Tibial artery (tissue), 4 donors: Measurements from ENCODE around the gene HORMAD2.

ENCODE experiments used
- DNase-seq, 2 donors: peaks; one replicate each; pipeline ENCODE4 v3.0.0-alpha.2; 2019
- H3K27ac ChIP-seq, 2 donors: fragments of 200-600 bp; sonication (generic) in 1 of 2; 1 replicate in 1 of 2; 2 replicates in 1 of 2; pipeline ENCODE4 v1.5.1; 2018 to 2019; ENCODE audit warnings: mild to moderate bottlenecking in 1 of 2
- H3K27me3 ChIP-seq, 2 donors: fragments of 200-600 bp; sonication (generic) in 1 of 2; one replicate each; pipeline versions ENCODE4 v1.5.1 to v1.6.0; 2016 to 2019
- H3K36me3 ChIP-seq, 3 donors: fragments of 200-600 bp; sonication (generic) in 2 of 3; one replicate each; pipeline ENCODE4 v1.5.1; 2016 to 2019; ENCODE audit warnings: mild to moderate bottlenecking in 2 of 3
- H3K4me1 ChIP-seq, 4 donors: fragments of 200-600 bp; sonication (generic) in 2 of 4; 1 replicate in 3 of 4; 2 replicates in 1 of 4; pipeline ENCODE4 v1.5.1; 2016 to 2019
- H3K4me3 ChIP-seq, 2 donors: fragments of 200-600 bp; sonication (generic) in 1 of 2; 1 replicate in 1 of 2; 2 replicates in 1 of 2; pipeline ENCODE4 v1.5.1; 2018 to 2019; ENCODE audit warnings: mild to moderate bottlenecking in 2 of 2
- H3K9me3 ChIP-seq, 3 donors: fragments of 200-600 bp; sonication (generic) in 1 of 3; one replicate each; pipeline ENCODE4 v1.5.1; 2016 to 2019
- intact Hi-C: fragments of 100-400 bp; cut with DNase I; formaldehyde crosslinking; loops from one replicate; pipeline ENCODE4 v1.15.0; 2023; ENCODE audit warnings: low total_unique reads
- TF ChIP-seq, protein P1 (sequence below), 2 experiments: fragments of 200-600 bp in 1 of 2; fragments of 450-650 bp in 1 of 2; IDR thresholded peaks; one replicate each; pipeline ENCODE4 v1.5.1; 2017 to 2019; ENCODE audit warnings: antibody characterized with exemption in 2 of 2, mild to moderate bottlenecking in 1 of 2, moderate library complexity in 1 of 2

The HORMAD2 gene

DNA sequence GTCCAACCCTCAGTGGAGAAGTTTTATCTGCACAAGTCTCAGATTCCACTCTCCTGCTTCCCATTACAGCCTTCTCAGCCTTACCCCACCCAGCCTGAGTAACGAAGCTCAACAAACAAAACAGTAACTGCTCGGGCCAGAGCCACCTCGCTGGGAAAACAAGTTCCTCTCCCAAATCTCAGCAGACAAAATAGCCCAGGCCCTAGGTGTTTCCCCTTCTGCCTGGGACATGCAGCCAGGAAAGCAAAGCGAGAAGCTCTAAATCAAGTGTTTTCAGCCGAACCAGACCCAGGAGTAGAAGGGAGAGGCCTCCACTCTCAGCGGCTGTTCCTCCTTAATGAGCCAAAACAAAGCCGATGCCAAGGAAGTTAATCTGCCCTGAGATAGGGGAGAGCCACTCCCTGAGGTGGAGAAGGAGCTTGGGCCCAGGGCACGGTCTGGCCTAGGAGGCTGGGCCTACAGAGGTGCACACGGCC, 122.3 kb downstream of the HORMAD2 start:
- H3K27me3 ChIP-seq = no peaks in the 10 kb centered on the region
- no peaks in the 10 kb centered on the region for H3K36me3 ChIP-seq
- no peaks in the 10 kb centered on the region for H3K9me3 ChIP-seq
- intact Hi-C loops = no loop called here
- DNase-seq = peak in 1 of 2 donors; percentile 33
- H3K27ac ChIP-seq = peak overlapping the region in 1 of 2 donors; percentile 10
- TF ChIP-seq, protein P1, sequence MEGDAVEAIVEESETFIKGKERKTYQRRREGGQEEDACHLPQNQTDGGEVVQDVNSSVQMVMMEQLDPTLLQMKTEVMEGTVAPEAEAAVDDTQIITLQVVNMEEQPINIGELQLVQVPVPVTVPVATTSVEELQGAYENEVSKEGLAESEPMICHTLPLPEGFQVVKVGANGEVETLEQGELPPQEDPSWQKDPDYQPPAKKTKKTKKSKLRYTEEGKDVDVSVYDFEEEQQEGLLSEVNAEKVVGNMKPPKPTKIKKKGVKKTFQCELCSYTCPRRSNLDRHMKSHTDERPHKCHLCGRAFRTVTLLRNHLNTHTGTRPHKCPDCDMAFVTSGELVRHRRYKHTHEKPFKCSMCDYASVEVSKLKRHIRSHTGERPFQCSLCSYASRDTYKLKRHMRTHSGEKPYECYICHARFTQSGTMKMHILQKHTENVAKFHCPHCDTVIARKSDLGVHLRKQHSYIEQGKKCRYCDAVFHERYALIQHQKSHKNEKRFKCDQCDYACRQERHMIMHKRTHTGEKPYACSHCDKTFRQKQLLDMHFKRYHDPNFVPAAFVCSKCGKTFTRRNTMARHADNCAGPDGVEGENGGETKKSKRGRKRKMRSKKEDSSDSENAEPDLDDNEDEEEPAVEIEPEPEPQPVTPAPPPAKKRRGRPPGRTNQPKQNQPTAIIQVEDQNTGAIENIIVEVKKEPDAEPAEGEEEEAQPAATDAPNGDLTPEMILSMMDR (IDR thresholded peaks at IDR 0.05) = no peak
- H3K4me3 ChIP-seq = no peak overlapping the region
- H3K4me1 ChIP-seq = peaks cover 0 to 36% (median 23%) of the 10 kb centered on the region in 4 donors

DNA sequence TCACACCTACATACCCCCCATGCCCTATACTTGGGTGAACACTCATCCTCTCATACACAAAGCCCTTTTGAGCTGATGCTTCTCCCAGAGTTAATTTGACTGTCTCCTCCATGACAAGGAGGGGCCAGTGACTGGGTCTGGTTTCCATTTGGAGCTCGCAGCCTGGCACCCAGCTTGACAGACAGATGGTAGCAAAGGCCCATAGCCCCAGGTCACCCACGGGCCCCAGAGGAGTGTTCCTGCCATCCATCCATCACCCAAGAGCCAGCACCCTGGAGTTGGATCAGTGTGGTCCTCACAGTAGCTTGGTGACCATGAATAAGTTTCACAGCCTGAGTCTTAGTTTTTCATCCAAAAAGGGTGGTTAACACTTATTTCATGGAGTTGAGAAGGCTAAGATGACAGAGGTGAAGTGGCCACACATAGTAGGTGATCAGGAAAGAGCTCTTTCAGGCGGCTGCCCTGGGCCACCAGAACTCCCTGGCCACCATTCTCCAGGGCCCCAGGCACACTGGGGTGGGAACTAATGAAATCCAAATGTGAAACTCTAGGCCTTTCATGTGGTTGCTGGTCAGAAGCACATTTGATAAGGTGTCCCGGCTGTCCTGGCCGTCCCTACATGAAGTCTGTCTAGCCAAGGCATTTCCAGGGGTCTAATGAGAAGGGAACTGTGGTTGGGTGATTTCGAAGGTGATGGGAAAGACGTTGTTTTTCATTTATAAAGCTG, 123.9 kb downstream of the HORMAD2 start:
- Histone ChIP-seq H3K27ac (peak overlapping the region; percentile 16 to 38), H3K4me3 (no peak overlapping the region)
- intact Hi-C loops = no loop called here

DNA sequence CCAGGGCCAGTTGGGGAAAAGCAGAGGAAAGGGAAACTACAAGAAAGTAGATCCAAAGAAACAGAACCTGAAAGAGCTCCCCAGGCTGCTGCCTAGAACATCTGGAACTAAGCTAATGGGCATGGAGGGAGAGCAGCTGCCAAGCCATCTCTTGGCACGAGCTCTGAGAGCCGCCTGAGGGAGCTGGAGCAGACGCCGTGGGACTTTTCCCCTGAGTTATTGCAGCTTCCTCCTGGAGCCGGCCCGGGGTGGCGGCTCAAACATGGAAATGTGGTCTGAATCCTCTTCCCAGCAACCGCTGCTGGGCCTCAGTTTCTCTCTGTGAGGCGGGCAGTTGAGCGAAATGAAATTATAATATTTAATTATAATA, 124.5 kb downstream of the HORMAD2 start:
- no peak overlapping the region for H3K4me3 ChIP-seq
- H3K27ac ChIP-seq = peak overlapping the region; percentile 16 to 38
- no peaks in the 10 kb centered on the region for H3K27me3 ChIP-seq
- no peaks in the 10 kb centered on the region for H3K9me3 ChIP-seq
- H3K4me1 ChIP-seq = peaks cover 0 to 52% (median 36%) of the 10 kb centered on the region in 4 donors
- H3K36me3 ChIP-seq = no peaks in the 10 kb centered on the region
- intact Hi-C loops = no loop called here
- TF ChIP-seq, protein P1 (IDR thresholded peaks at IDR 0.05) = no peak
- DNase-seq = peak in 1 of 2 donors; percentile 75

More for the DNA sequence above, 123.9 kb downstream of the HORMAD2 start:
- no peak for DNase-seq
- no peaks in the 10 kb centered on the region for H3K36me3 ChIP-seq
- H3K4me1 ChIP-seq = peaks cover 0 to 47% (median 32%) of the 10 kb centered on the region in 4 donors
- no peaks in the 10 kb centered on the region for H3K27me3 ChIP-seq
- TF ChIP-seq, protein P1 (IDR thresholded peaks at IDR 0.05) = no peak
- H3K9me3 ChIP-seq = no peaks in the 10 kb centered on the region

DNA sequence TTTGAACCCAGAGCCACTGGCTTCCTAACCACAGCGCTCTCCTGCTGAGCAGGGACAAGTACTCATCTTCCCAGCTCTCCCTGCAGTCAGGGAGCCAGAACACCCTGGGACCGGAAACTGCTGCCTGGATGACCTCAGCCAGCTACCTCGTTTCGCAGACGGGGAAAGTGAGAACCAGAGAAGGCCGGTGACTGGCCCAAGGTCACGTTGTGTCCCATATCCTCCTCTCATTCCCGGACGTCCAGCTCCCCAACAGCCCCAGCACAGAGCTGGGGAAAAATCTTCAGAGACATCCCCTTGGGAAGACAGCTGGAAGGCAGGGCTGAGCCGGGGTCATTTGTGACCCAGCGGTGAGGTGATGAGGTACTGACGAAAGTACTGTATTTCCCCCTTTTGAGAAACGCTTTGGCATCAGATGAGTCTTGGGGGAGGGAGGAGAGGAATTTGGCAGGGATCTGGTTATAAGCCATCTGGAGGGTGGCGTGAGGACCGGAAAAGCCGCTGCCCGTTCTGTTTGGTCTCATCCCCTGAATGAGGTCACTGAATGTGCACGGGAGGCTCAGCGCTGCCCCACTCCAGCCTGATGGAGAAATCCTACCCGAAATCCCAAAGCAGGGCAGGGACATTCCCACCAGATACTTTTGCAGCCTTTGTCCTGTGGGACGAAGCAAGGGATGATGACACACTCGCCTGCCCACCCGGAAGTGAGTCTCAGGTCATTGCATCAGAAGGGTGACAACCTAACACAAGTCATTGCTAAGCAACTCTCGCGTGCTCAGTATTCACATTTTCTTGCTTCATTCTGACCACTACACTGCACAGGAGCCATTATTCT, 125.2 kb downstream of the HORMAD2 start:
- H3K27me3 ChIP-seq = no peaks in the 10 kb centered on the region
- H3K4me1 ChIP-seq = peaks cover 0 to 59% (median 36%) of the 10 kb centered on the region in 4 donors
- peak; percentile 53 to 73 for DNase-seq
- no peaks in the 10 kb centered on the region for H3K9me3 ChIP-seq
- intact Hi-C loops = no loop called here
- H3K27ac ChIP-seq = peak overlapping the region; percentile 16 to 38
- H3K36me3 ChIP-seq = no peaks in the 10 kb centered on the region
- TF ChIP-seq, protein P1 (IDR thresholded peaks at IDR 0.05) = no peak
- H3K4me3 ChIP-seq = no peak overlapping the region

DNA sequence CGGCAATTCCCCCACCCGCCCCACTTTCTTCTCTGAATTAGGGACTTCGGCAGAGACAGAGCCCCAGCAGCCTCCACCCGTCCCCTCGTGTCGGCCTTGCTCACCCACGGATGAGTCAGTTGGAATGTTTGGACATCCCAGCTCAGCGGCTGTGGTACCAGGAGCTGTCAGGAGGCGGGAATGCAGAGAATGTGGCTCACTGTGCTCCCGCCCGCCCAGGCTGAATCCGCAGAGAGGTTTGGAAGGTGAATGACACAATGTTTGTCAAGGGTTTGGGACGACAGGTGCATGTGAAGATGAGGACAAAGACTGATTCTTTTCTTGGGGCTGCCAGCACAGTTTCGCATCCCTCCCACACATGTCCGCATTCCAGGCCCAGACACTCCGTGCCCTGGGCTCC, 126.7 kb downstream of the HORMAD2 start:
- intact Hi-C loops = no loop called here
- TF ChIP-seq, protein P1 (IDR thresholded peaks at IDR 0.05) = no peak
- Histone ChIP-seq H3K27me3 (no peaks in the 10 kb centered on the region), H3K9me3 (no peaks in the 10 kb centered on the region), H3K36me3 (no peaks in the 10 kb centered on the region), H3K4me3 (no peak overlapping the region), H3K4me1 (peaks cover 0 to 60% (median 36%) of the 10 kb centered on the region in 4 donors), H3K27ac (peak overlapping the region in 1 of 2 donors; percentile 2)
- peak; percentile 57 to 75 for DNase-seq
